CD4-positive, alpha-beta T cell treated with Interleukin-17A for 4 hours (primary cell): ENCODE measurements around the gene MADD.
"Not testable (repeated sequence)": the region's sequence is repeated elsewhere in the genome, so short reads cannot be mapped to it uniquely, and the experiment has no call there.

Source experiments
- DNase-seq: peaks from one replicate; pipeline ENCODE4 v3.0.0-alpha.2; 2020; ENCODE audit warnings: mixed read lengths

The MADD gene

DNA sequence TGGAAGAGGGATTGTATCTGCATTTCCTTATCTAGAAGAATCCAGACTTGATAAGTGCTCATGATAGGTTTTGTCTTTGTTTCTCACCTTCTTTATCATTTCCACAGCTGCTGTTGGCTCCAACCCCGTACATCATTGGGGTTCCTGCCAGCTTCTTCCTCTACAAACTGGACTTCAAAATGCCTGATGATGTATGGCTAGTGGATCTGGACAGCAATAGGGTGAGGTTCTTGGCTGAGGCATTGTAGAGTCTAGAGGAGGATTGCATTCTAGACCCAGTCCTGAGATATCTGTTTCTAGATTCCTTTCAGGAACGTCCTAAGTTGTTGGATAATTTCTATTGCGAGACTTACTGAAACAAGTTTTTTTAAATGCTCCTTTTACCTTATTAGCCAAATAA lies 8.1 kb downstream of the MADD start:
- DNase-seq: no peak

GRCh38 chr11:47278769-47279168 lies 8.8 kb downstream of the MADD start:
- no peak for DNase-seq

- no peak for DNase-seq
These were observed 10.2 kb downstream of the MADD start for GRCh38 chr11:47280099-47280498.

- DNase-seq: no peak
These were observed 10.9 kb downstream of the MADD start for GRCh38 chr11:47280860-47281259.

- no peak for DNase-seq
These were observed 12.5 kb downstream of the MADD start for GRCh38 chr11:47282462-47282861.

DNA sequence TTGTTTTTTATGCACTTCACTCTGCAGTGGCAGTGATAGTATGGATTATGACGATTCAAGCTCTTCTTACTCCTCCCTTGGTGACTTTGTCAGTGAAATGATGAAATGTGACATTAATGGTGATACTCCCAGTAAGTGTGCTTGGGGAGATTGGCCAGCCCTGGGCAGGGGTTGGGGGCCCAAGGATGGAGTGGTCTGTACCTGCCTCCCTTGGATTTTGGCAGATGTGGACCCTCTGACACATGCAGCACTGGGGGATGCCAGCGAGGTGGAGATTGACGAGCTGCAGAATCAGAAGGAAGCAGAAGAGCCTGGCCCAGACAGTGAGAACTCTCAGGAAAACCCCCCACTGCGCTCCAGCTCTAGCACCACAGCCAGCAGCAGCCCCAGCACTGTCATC lies 14.2 kb downstream of the MADD start:
- no peak for DNase-seq

DNA sequence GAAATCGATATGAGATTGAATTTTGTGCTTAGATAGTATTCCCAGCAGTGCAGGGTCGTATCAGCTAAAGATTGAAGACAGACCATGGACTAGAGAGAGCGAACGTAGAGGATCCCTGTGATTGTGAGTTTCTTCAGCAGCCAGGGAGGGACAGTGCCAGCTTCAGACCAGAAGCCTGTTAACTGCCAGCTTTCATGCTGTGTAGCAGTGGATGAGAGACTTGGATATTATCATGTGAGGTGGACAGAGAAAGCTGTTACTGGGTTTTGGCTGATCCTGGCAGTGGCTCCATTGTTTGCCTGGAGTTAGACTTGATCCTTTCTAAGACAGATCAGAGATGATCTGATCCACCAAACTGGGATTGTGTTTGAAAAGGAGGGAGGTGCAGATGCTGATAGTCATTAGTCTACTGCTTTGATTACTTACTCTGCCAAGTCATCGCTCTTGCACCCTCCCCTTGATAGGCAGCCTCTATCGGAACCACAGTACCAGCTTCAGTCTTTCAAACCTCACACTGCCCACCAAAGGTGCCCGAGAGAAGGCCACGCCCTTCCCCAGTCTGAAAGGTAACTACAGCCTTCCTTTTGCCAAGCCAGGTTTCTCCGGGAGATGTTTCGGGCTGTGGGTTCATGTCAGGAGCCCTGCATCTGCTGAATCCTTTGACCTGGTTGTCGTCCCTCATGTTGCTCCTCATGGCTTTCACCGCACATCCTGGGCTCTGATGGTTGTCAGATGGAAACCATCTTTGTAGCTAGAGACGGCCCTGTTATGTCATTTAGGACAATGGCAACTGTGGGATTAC lies 16.2 kb downstream of the MADD start:
- DNase-seq: no peak

DNA sequence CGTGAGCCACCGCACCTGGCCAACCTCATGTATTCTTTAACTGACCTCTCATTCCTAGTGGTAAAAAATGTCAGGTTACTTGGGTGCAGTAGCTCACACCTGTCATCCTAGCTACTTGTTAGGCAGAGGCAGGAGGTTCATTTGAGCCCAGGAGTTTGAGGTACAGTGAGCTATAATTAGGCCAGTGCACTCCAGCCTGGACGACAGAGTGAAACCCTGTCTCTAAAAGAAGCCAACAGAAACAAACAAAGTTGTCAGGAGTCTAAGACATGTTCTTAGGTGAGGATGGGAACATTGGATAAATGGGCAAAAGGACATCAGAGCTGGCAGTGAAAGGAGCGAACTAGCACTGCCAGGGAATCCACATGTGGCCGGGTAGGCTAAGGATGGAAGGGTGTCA lies 18.1 kb downstream of the MADD start:
- no peak for DNase-seq

DNA sequence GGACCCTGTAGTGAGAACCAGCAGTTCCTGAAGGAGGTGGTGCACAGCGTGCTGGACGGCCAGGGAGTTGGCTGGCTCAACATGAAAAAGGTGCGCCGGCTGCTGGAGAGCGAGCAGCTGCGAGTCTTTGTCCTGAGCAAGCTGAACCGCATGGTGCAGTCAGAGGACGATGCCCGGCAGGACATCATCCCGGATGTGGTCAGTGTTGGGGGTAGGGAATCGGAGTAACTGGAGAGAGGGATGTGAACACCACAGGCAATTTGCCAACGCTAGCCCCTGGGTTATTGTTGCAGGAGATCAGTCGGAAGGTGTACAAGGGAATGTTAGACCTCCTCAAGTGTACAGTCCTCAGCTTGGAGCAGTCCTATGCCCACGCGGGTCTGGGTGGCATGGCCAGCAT lies 19.9 kb downstream of the MADD start:
- DNase-seq: no peak

DNA sequence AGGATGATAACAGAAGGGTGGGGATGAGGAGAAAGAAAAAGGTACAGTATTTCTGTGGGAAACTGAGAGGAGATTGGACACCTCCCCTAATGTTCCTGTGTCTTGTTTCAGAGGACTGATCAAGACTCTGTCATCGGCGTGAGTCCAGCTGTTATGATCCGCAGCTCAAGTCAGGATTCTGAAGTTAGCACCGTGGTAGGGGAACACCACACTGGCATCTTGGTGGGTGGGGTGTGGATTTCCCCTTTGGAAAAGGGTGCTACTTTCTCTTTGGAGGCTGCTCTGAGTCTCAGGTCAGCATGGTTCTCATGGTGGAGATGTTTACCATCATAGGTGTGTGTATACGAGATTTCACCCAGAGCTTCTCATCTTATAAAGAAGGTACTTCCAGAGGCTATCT lies 25.5 kb downstream of the MADD start:
- DNase-seq: no peak

DNA sequence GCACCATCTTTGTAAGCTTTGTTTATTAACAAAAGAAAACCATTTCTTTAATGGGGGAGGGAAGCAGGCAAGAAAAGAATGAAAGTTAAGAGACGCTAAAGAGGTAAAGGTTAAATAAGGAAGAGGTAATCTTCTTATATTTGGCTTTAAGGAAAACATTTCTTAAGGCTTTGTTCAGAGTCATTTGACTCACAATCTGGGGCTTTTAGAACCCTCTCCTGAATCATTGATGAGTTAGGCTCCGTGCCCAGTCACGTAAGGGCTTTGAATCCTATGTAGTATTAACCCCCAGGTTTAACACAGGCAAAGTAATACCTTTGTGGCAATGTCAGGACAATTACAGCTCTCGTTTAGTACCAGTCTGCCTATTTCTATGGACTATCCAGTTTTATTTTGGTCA lies 26.1 kb downstream of the MADD start:
- DNase-seq: no peak

- no peak for DNase-seq
These were observed 29.1 kb downstream of the MADD start for GRCh38 chr11:47299078-47299477.

- DNase-seq: no peak
These were observed 32.9 kb downstream of the MADD start for GRCh38 chr11:47302853-47303252.

- no peak for DNase-seq
These were observed 36.0 kb downstream of the MADD start for GRCh38 chr11:47305734-47306483.

DNA sequence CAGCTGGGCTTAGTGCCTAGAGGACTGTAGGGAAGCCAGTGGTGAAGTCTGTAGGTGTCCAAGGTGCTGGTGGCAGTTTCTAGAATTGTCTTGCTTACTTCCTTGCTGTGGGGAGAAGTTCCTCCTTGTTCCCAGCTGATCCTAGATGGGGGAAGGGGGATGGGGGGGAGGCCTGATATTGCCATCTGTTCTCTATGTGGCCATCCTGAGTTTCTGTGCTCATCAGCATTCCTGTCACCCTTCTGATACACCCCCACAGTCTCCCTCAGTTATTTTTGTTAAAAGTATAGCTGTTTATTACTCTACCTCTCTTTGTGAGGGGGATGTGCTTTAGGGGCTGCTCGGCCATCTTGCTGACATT lies 36.5 kb downstream of the MADD start:
- DNase-seq: no peak

DNA sequence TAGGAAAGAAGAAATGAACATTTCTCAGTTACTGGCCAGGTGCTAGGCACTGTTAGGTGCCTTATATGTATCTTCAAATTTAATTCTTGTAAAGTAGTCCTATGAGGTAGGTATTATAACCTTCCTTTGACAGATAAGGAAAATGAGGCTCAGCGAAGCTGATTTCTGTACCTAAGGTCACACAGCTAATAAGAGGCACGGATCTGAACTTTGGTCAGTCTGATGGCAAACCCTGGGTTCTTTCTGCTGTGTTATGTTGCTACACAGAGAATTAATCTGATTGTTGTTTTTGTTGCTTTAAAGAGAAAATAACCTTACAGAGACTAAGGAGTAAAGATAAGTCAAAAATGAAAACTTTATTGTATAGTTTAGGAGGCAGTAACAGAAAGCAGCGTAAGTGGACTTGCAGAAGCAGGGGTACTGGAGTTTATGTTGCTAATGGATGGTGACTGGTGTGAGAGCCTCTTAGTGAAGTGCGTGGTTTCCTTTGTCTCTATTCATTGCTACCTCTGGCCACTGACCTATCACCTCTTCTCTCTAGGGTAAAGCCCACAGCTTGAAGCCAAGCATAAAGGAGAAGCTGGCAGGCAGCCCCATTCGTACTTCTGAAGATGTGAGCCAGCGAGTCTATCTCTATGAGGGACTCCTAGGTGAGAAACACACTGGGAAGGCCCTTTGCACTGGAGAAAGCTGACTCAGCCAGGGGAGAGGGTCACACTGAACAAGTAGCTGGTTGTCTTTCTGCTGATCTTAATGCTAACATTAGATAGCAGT lies 38.3 kb downstream of the MADD start:
- DNase-seq: no peak

- DNase-seq: no peak
These were observed 45.1 kb downstream of the MADD start for GRCh38 chr11:47314992-47315391.

- DNase-seq: not testable (repeated sequence)
These were observed 46.6 kb downstream of the MADD start for GRCh38 chr11:47316501-47316900.

DNA sequence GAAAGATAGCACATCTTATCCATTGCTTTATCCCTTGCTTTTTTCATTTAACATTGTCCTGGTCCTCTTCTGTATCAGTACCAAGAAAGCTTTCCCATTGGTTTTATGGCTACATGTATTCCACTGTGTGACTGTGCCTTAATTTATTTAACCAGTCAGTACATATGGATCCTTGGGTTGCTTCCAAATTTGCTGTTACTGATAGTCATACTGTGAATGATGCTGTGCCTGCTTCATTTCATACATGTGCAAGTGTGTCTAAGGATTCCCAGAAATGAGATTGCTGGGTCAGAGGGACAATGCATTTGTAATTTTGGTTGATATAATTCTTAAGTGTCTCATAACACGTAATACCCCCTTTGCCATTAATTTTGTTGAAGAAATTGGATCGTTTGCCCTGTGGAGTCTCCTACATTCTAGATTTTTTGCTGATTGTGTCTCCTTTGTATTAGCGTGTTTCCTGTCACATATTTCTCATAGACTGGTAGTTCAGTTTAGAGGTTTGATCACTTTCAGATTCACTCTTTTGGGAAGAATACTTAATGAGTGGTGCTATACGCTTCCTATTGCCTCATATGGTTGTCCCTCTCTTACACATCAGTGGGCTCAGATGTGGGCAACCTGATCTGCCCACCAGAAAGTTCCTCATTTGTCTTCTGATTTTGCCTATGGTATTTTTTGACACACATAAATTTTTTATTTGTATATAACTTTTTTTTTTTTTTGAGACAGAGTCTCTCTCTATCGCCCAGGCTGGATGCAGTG lies 47.3 kb downstream of the MADD start:
- DNase-seq: no peak

GRCh38 chr11:47318166-47318565 lies 48.2 kb downstream of the MADD start:
- DNase-seq: no peak

DNA sequence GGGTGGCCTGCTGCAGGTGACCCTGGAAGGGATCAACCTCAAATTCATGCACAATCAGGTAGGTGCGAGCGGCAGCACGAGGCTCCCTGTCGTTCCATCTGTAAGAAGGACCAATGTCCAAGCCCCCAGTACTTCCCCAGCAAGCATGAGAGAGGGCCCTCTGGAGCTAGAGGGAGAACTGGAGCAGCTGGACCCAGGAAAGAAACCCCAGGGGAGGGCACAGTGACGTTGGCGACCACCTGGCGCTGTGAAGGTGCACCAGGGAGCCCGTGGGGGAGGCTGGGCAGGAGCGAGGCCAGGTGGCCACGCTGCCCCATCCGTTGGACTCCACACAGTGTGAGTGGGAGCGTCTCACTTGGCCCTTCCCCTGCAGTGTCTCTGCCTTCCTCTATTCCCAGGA lies 54.6 kb downstream of the MADD start:
- DNase-seq: no peak

DNA sequence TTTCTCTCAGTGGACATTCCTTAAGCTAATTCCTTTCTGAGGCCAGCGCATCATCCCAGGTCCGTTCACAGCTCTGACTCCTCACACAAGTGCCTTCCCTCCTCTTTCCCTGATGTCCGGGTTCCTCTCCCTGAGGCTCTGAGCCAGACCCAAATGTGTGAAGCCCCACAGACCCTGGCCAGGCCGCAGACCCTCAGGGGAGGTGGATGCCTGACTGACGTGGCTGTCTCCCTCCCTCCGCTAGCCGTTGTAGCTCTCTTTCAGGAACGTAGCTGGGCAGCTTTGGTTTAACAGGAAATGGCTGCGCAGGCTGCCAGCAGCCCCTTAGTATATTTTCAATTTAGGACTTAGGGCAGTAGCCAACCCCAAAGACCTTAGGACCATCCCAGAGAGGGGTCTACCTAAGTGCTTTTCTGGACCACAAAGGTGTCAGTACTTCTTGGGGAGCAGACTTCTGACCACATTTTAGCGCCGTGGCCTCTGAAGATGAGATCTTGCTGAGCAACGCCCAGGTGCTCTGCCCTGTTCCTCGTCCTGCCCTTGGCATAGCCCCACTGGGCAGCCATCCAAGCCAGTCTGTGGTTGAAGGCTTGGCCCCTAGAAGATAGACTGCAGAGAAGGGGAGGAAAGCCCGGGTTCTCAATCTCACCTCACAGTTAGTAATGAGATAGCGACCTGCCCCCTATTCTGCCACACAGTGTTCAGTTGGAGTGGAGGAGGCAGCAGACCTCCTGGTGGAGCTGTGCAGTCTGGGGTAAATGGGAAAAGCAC lies 55.5 kb downstream of the MADD start:
- DNase-seq: no peak
